ENCODE measurements around the gene OBP2A. TPM values are rescaled to one million over a fixed set of nuclear protein-coding genes. Genes with fewer than 3 reads are reported as not detected.

The OBP2A gene
- total and polyA plus RNA-seq, 3 donors from 2014 or later = 11.8 to 19.0 (median 13.9) TPM

DNA sequence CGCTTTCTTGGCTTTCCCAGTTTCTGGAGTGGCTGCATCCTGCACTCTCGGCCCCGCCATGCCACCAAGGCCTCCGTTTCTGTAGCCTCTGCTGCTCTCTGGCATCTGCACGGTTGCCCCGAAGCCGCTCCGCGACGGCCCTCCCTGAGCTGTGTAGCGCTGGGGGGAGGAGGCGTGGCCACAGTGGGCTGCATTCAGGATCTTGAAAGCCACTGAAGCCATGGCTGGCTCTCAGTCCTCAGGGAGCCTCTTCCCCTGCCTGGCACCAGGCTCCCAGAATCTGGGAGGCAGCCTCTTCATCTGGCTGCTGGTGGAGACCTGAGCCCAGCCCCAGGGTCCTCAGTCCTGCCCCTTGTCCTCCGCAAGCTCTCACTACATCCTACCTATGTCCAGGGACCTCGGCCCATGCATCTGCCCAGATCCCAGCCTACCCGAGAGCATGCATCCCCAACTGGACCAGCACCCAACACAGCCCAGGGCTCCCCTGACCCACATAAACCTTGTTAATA is 40.7 kb downstream of the OBP2A start:
- TF ChIP-seq CTCF (IDR thresholded peaks at IDR 0.05) (no peak), POLR2A (IDR thresholded peaks at IDR 0.05) (no peak)
- WGBS, 2 donors = 77 to 79% methylated on average over 12 to 15 of the region's 15 CpGs

DNA sequence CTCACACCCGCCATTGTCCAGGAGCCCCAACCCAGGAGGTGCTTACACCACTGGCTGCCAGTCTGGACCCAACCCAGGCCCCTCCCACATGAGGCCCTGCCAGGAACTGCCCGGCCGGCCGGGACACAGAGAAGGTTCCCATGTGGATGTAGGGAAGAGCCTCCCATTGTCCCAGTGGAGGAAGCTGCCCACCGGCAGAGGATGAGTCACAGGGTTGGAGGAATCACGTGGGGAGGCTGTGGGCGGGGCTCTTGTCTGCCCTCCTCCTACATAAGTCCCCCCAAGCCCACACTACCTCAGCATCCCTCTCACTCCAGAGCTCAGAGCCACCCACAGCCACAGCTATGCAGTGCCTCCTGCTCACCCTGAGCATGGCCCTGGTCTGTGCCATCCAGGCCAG is 41.7 kb downstream of the OBP2A start:
- Histone ChIP-seq H3K36me3 (ENCODE audit: low read depth, missing control alignments) (no peaks in the 10 kb centered on the region), H3K9me3 (no peaks in the 10 kb centered on the region), H3K4me1 (no peaks in the 10 kb centered on the region), H3K27ac (no peak overlapping the region), H3K27me3 (no peaks in the 10 kb centered on the region), H3K4me3 (no peak overlapping the region)
- WGBS, 2 donors = no CpG with 5 or more reads among the region's 7 CpGs
- DNase-seq = no peak
- TF ChIP-seq POLR2A (IDR thresholded peaks at IDR 0.05) = no peak
- TF ChIP-seq CTCF (IDR thresholded peaks at IDR 0.05) = no peak
- intact Hi-C loops (cut with DNase I; ENCODE audit: low total_unique reads) = no loop called here

More for the DNA sequence above, 40.7 kb downstream of the OBP2A start:
- Histone ChIP-seq H3K27ac (no peak overlapping the region), H3K36me3 (ENCODE audit: low read depth, missing control alignments) (no peaks in the 10 kb centered on the region), H3K4me3 (no peak overlapping the region), H3K27me3 (no peaks in the 10 kb centered on the region), H3K4me1 (no peaks in the 10 kb centered on the region), H3K9me3 (no peaks in the 10 kb centered on the region)
- intact Hi-C loops (cut with DNase I; ENCODE audit: low total_unique reads) = no loop called here
- DNase-seq = peak; percentile 1

DNA sequence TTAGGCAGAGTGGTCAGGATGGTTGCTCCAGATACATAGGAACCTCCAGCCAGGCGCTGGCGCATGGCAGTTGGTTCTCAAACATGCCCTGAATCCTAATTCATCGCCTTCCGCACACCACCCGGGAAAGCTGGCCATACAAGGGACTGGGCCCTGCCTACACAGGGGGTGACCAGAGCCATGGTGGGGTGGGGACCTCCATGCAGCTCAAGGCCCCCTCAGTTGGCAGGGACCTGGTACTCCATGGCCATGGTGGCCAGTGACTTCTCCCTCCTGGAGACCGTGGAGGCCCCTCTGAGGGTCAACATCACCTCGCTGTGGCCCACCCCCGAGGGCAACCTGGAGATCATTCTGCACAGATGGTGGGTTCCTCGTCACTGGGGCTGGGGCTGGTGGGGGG is 42.4 kb downstream of the OBP2A start:
- Histone ChIP-seq H3K36me3 (ENCODE audit: low read depth, missing control alignments) (no peaks in the 10 kb centered on the region), H3K9me3 (no peaks in the 10 kb centered on the region), H3K27me3 (no peaks in the 10 kb centered on the region), H3K4me3 (no peak overlapping the region), H3K4me1 (no peaks in the 10 kb centered on the region), H3K27ac (no peak overlapping the region)
- no peak for TF ChIP-seq CTCF (IDR thresholded peaks at IDR 0.05)
- no peak for TF ChIP-seq POLR2A (IDR thresholded peaks at IDR 0.05)
- DNase-seq = peak; percentile 6
- 96% methylated on average over 9 of the region's 9 CpGs; no CpG with 5 or more reads in 1 of the 2 donors for WGBS, 2 donors
- intact Hi-C loops (cut with DNase I; ENCODE audit: low total_unique reads) = no loop called here

DNA sequence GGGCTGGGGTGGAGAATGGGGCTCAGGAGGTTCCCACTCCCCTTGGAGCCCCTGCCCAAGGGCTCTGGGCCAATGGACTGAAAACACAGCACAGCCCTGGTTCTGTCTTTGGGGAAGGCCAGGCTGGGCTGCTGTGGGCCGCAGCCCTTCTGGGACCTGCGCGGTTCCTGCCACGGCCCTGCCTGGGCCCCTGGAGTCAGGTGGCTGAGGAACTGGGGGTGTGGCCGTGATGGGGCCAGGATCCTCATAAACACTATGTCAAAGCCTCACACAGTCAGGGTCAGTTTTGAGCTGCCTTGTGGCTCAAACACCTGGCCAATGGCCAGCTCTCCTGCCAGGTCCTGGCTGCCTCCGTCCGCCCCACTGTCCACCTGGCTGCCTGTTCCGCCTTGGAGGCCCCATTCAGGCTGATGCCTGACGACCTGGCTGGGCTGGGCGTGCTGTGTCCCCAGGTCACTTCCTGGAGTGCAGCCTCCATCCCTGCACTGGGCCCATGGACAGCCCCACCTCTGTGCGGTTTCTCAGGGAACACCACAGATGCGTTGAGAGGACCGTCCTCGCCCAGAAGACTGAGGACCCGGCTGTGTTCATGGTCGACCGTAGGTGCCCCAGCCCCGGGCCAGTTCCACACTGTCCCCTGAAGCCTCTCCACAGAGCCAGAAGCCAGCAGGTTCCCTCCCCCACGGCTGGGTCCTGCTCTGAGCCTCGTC is 43.1 kb downstream of the OBP2A start:
- no peak overlapping the region for H3K27ac ChIP-seq
- 91% methylated on average over 18 of the region's 20 CpGs; no CpG with 5 or more reads in 1 of the 2 donors for WGBS, 2 donors
- H3K4me1 ChIP-seq = no peaks in the 10 kb centered on the region
- no peak overlapping the region for H3K4me3 ChIP-seq
- H3K9me3 ChIP-seq = no peaks in the 10 kb centered on the region
- intact Hi-C loops (cut with DNase I; ENCODE audit: low total_unique reads) = no loop called here
- H3K27me3 ChIP-seq = no peaks in the 10 kb centered on the region
- TF ChIP-seq CTCF (IDR thresholded peaks at IDR 0.05) = no peak
- no peak for TF ChIP-seq POLR2A (IDR thresholded peaks at IDR 0.05)
- no peaks in the 10 kb centered on the region for H3K36me3 ChIP-seq (ENCODE audit: low read depth, missing control alignments)
- peak; percentile 9 for DNase-seq
